Measurements from ENCODE around the gene PARP1. TPM values are rescaled to one million over a fixed set of nuclear protein-coding genes. Genes with fewer than 3 reads are reported as not detected.

The PARP1 gene
- total RNA-seq, 1 donor from 2014 or later, result 101 TPM

- no peak for DNase-seq (ENCODE audit: low spot score in 2 of 2, unreplicated experiment in 2 of 2)
- H3K27ac Mint-ChIP-seq, result peak overlapping the region; percentile 73
- no peaks in the 10 kb centered on the region for H3K36me3 Mint-ChIP-seq
- TF ChIP-seq CTCF (IDR thresholded peaks at IDR 0.05; ENCODE audit: unreplicated experiment), result no peak
- H3K9me3 Mint-ChIP-seq, result no peaks in the 10 kb centered on the region
- no peaks in the 10 kb centered on the region for H3K27me3 Mint-ChIP-seq (ENCODE audit: low read depth)
- peaks cover 35% of the 10 kb centered on the region for H3K4me1 Mint-ChIP-seq
- peak overlapping the region; percentile 72 for H3K4me3 Mint-ChIP-seq
These were observed 642 bp upstream of the PARP1 start for GRCh38 chr1:226408285-226409184.

GRCh38 chr1:226407199-226407496 is 745 bp downstream of the PARP1 start:
- Mint-ChIP-seq H3K9me3 (no peaks in the 10 kb centered on the region), H3K36me3 (no peaks in the 10 kb centered on the region), H3K27me3 (ENCODE audit: low read depth) (no peaks in the 10 kb centered on the region), H3K4me3 (peak overlapping the region; percentile 87), H3K27ac (peak overlapping the region; percentile 86), H3K4me1 (peaks cover 39% of the 10 kb centered on the region)
- no peak for DNase-seq (ENCODE audit: low spot score in 2 of 2, unreplicated experiment in 2 of 2)
- TF ChIP-seq CTCF (IDR thresholded peaks at IDR 0.05; ENCODE audit: unreplicated experiment), result no peak

GRCh38 chr1:226406401-226406881 is 1.5 kb downstream of the PARP1 start:
- DNase-seq (ENCODE audit: low spot score in 2 of 2, unreplicated experiment in 2 of 2), result no peak
- TF ChIP-seq CTCF (IDR thresholded peaks at IDR 0.05; ENCODE audit: unreplicated experiment), result no peak
- Mint-ChIP-seq H3K27ac (peak overlapping the region; percentile 86), H3K4me3 (peak overlapping the region; percentile 87), H3K27me3 (ENCODE audit: low read depth) (no peaks in the 10 kb centered on the region), H3K36me3 (peaks cover 3% of the 10 kb centered on the region), H3K9me3 (no peaks in the 10 kb centered on the region), H3K4me1 (peaks cover 39% of the 10 kb centered on the region)

- H3K27me3 Mint-ChIP-seq (ENCODE audit: low read depth), result no peaks in the 10 kb centered on the region
- no peak for TF ChIP-seq CTCF (IDR thresholded peaks at IDR 0.05; ENCODE audit: unreplicated experiment)
- H3K9me3 Mint-ChIP-seq, result no peaks in the 10 kb centered on the region
- peaks cover 11% of the 10 kb centered on the region for H3K36me3 Mint-ChIP-seq
- H3K4me3 Mint-ChIP-seq, result no peak overlapping the region
- H3K4me1 Mint-ChIP-seq, result peaks cover 39% of the 10 kb centered on the region
- H3K27ac Mint-ChIP-seq, result no peak overlapping the region
- DNase-seq (ENCODE audit: low spot score in 2 of 2, unreplicated experiment in 2 of 2), result no peak
These were observed 2.4 kb downstream of the PARP1 start for GRCh38 chr1:226405411-226405988.

- Mint-ChIP-seq H3K4me1 (peaks cover 39% of the 10 kb centered on the region), H3K4me3 (peak overlapping the region; percentile 3), H3K9me3 (no peaks in the 10 kb centered on the region), H3K27ac (no peak overlapping the region), H3K27me3 (ENCODE audit: low read depth) (no peaks in the 10 kb centered on the region), H3K36me3 (peaks cover 18% of the 10 kb centered on the region)
- no peak for DNase-seq (ENCODE audit: low spot score in 2 of 2, unreplicated experiment in 2 of 2)
- TF ChIP-seq CTCF (IDR thresholded peaks at IDR 0.05; ENCODE audit: unreplicated experiment), result no peak
These were observed 3.0 kb downstream of the PARP1 start for GRCh38 chr1:226404904-226405222.
